H7 (cell line): ENCODE results near the gene TH. TPM values are rescaled to one million over a fixed set of nuclear protein-coding genes. Genes with fewer than 3 reads are reported as not detected.
A peak's percentile ranks its signal among the peaks of the same experiment; 100 is the strongest.

Source experiments
- DNase-seq: peaks from one replicate; pipeline ENCODE4 v3.0.0; 2012
- H3K27me3 ChIP-seq: 2 replicates; pipeline ENCODE4 v1.6.0; 2011; ENCODE audit warnings: mild to moderate bottlenecking, low read length; ENCODE audit not compliant: control insufficient read depth, insufficient read depth
- H3K36me3 ChIP-seq: replicated peaks from 2 replicates; pipeline ENCODE4 v1.5.1; 2011; ENCODE audit warnings: low read length; ENCODE audit not compliant: control insufficient read depth, insufficient read depth
- H3K4me3 ChIP-seq: 2 replicates; pipeline ENCODE4 v1.5.1; 2011; ENCODE audit warnings: low read depth, mild to moderate bottlenecking, control low read depth, low read length, moderate library complexity; ENCODE audit not compliant: insufficient read depth
- total RNA-seq: library from RNA; depleted of rRNA; stranded (reverse); fragments of >200 nt; shearing (Covaris generic); gene quantifications from 2 replicates; pipeline ENCODE4 v1.2.3, GENCODE V29; 2014

TH gene
- total RNA-seq, 1 experiment from 2014 or later, result not detected

- H3K4me3 ChIP-seq, result no peak overlapping the region
- H3K36me3 ChIP-seq, result no peaks in the 10 kb centered on the region
- peaks cover 1% of the 10 kb centered on the region; the same call in 1 of the 2 replicates for H3K27me3 ChIP-seq
Observed at GRCh38 chr11:2155511-2155910, 16.1 kb downstream of the TH start.

GRCh38 chr11:2154889-2155288 is 16.7 kb downstream of the TH start:
- Histone ChIP-seq H3K27me3 (peaks cover 1% of the 10 kb centered on the region; the same call in 1 of the 2 replicates), H3K4me3 (no peak overlapping the region), H3K36me3 (no peaks in the 10 kb centered on the region)
- no peak for DNase-seq

More at GRCh38 chr11:2155511-2155910, 16.1 kb downstream of the TH start:
- DNase-seq, result no peak

GRCh38 chr11:2154195-2154585 is 17.4 kb downstream of the TH start:
- no peak for DNase-seq
- Histone ChIP-seq H3K36me3 (no peaks in the 10 kb centered on the region), H3K4me3 (no peak overlapping the region), H3K27me3 (peaks cover 5% of the 10 kb centered on the region)

GRCh38 chr11:2153581-2154194 is 17.9 kb downstream of the TH start:
- peaks cover 8% of the 10 kb centered on the region for H3K27me3 ChIP-seq
- H3K36me3 ChIP-seq, result no peaks in the 10 kb centered on the region
- DNase-seq, result no peak
- no peak overlapping the region for H3K4me3 ChIP-seq

GRCh38 chr11:2151500-2152257 is 19.9 kb downstream of the TH start:
- Histone ChIP-seq H3K4me3 (no peak overlapping the region), H3K27me3 (peaks cover 27% of the 10 kb centered on the region), H3K36me3 (no peaks in the 10 kb centered on the region)
- peak; percentile 97 for DNase-seq

- Histone ChIP-seq H3K27me3 (peaks cover 43% of the 10 kb centered on the region), H3K36me3 (no peaks in the 10 kb centered on the region), H3K4me3 (no peak overlapping the region)
- DNase-seq, result peak; percentile 84
Observed at GRCh38 chr11:2149864-2150847, 21.5 kb downstream of the TH start.

GRCh38 chr11:2149460-2149859 is 22.2 kb downstream of the TH start:
- Histone ChIP-seq H3K4me3 (no peak overlapping the region), H3K36me3 (no peaks in the 10 kb centered on the region), H3K27me3 (peaks cover 50% of the 10 kb centered on the region)
- no peak for DNase-seq

GRCh38 chr11:2148595-2148994 is 23.0 kb downstream of the TH start:
- Histone ChIP-seq H3K27me3 (peaks cover 58% of the 10 kb centered on the region), H3K36me3 (no peaks in the 10 kb centered on the region), H3K4me3 (no peak overlapping the region)
- no peak for DNase-seq

- Histone ChIP-seq H3K36me3 (no peaks in the 10 kb centered on the region), H3K4me3 (no peak overlapping the region), H3K27me3 (peaks cover 70% of the 10 kb centered on the region)
- no peak for DNase-seq
Observed at GRCh38 chr11:2147391-2147790, 24.2 kb downstream of the TH start.

- Histone ChIP-seq H3K4me3 (no peak overlapping the region), H3K36me3 (no peaks in the 10 kb centered on the region), H3K27me3 (peaks cover 82% of the 10 kb centered on the region)
- no peak for DNase-seq
Observed at GRCh38 chr11:2146051-2146450, 25.6 kb downstream of the TH start.

GRCh38 chr11:2144544-2145248 is 26.9 kb downstream of the TH start:
- H3K27me3 ChIP-seq, result peaks cover 95% of the 10 kb centered on the region
- H3K4me3 ChIP-seq, result no peak overlapping the region
- no peak for DNase-seq
- H3K36me3 ChIP-seq, result no peaks in the 10 kb centered on the region

- Histone ChIP-seq H3K36me3 (no peaks in the 10 kb centered on the region), H3K4me3 (no peak overlapping the region), H3K27me3 (peaks cover 94% of the 10 kb centered on the region)
- DNase-seq, result peak; percentile 88
Observed at GRCh38 chr11:2143799-2144543, 27.6 kb downstream of the TH start.

GRCh38 chr11:2143477-2143798 is 28.2 kb downstream of the TH start:
- H3K4me3 ChIP-seq, result no peak overlapping the region
- no peak for DNase-seq
- peaks cover 96% of the 10 kb centered on the region for H3K27me3 ChIP-seq
- no peaks in the 10 kb centered on the region for H3K36me3 ChIP-seq
